ENCODE results near the gene LMX1B.

The LMX1B gene

DNA sequence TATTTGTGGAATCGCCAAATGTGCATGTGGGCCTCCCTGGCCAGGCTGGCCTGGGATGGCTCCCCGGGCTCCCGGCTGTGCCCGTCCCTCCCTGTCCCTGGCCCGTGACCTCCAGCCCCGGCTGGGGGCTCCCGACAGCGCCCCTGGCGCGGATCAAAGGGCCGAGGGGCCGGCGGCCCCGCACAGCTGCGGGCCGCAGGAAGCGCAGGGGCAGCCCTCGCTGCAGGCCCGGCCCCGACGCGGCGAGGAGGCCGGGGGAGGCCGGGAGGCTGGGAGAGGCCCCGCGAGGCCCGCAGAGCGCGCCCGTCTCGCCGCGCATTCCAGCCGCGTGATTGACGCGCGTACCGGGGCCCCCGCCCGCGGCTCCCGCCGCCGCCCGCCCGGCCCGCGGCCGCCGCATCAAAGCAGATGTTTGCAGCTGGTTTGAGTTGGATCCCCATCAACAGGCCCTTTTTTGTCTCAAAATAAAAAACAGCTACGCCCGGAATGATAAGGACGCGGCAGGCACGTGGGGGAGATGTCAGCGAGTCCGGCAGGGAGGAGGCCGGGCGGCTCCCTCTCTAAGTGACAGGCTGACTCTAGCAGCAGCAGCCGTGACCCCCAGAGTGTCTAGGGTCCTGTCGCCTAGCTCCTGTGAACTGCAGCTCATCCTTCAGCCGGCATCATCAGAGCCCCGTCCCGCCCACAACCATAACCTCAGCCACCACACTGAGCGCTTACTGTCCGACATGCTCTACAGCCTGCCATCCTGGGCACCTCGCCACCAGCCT is 69.4 kb downstream of the LMX1B start:
- no peak for DNase-seq

DNA sequence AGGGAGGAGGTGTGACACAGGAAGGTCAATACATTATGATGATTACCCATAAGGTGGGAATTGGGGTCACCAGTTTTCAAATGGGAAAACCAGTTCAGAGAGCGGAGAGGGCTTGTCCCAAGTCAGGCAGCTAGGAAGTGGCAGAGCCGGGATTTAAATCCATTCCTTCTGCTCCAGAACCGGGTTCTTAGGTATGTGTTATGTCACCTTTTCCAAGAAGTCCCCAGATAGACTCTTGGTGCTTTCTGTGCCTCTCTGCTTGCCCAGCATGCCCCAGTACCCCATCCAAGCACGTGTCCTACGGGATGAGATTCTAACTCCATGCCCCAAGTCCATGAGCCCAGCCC is 69.9 kb downstream of the LMX1B start:
- DNase-seq: no peak

DNA sequence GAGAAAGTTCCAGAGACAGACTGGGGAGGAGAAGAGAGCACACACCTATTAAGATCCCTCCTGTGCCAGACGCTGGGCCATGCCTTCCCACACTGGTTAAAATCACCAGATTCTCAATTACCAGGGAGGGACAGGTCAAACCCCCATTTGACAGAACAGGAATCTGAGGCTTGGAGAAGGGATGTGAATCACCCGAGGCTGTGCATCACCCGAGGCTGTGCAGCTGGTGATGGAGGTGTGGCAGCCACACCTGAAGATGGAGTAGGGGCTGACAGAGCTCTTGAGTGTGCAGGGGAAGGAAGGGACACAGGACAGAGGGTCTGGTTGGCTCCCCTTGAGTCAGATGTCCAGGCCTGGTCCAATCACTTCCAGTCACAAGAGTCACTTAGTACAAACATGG is 70.6 kb downstream of the LMX1B start:
- no peak for DNase-seq

DNA sequence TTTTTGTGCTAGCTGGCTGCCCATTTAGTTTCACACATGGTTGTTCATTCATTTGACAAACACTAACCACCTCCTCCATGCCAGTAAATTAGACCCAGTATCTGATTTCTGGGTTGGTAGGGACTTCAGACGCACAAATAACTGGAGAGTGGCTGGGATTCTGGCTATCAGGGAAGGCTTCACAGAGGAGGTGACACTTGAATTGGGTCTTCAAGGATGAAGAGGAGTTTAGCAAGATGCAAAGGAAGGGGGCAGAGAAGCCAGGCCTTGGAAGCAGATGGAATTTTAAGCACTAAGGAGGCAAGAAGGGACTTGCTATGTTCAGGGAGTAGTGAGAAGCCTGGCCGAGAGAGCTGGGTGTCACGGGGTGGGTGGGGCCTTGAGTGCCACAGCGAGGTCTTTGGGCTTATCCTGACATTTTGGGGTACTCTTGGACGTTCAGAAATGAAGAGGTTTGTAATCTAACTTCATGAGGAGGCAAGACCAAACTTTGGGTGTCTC is 71.3 kb downstream of the LMX1B start:
- DNase-seq: no peak

DNA sequence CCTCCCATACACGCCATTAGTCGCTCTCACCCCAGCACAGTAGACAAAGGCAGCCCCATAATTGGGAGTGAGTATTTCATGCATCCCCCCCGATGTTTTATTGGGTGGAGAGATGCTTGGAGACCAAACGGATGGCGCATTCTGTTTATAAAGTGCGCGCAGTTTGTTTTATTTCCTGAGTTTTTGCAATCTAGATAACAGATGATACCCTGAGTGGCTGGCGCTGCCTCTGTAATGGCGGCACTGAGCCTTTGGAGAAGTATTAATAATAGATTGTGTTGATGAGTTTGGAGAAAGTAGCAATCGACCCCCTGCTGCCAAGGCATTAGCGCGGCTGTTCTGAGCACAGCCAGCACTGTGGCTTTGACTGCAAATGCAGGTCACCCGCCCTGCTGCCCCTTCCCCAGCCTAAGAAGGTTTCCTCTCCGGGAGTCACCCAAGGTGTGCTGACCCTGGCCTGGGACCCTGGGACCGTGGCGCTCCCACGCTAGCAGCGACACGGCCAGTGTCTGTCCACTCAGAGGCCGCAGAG is 74.3 kb downstream of the LMX1B start:
- DNase-seq: no peak

DNA sequence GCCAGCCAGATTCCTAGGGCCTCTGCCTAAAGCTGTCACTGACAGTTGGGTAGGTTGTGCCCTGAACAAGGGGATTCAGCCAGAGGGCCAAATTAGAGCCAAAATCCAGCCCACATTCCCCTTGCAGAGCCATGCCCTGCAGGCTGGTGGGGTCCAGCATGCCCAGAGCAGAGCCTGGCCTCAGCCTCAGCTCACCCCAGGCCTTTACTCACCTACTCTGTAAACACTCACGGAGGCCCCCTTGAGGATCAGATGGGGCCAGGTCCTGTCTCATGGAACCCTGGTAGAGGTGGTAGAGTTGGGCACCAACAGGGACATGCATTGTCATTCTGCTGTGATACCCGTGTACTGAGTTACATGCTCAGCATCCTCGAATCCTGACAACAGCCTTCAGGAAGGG is 74.9 kb downstream of the LMX1B start:
- no peak for DNase-seq

DNA sequence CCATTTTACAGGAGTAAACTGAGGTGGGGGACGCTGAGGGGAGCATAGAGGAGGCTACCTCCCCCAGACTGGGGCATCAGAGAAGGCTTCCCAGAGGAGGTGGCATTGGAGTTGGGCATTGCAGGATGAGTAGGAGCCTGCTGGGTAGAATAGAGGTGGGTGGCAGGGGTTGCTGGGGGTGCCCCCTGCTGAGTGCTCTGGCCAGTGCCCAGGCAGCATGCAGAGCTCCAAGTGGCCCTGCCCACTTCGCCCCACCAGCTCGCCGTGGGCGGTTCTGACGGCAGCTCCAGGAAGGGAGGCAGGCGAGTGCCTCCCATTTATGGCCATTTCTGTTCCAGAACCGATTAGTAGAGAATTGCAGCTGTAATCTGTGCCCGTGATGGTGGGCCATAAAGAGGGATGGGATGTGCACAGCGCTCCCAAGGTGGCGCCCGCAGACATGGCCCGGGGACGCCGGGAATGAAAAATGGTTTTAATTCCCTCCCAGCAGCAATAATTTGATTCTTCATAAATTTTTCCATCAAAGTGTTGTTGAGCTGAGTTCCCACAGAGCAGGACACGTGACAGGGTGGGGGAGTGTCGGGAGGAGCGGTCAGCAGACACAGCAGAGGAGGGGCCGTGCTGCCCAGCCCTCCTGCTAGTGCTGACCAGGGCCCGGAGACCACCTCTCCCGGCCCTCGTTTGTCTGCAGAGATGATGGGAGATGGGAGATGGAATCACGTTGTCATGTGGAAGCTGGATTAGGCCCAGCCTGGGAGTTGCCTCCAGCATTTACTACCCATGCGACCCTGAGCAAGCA is 75.5 kb downstream of the LMX1B start:
- DNase-seq: no peak

DNA sequence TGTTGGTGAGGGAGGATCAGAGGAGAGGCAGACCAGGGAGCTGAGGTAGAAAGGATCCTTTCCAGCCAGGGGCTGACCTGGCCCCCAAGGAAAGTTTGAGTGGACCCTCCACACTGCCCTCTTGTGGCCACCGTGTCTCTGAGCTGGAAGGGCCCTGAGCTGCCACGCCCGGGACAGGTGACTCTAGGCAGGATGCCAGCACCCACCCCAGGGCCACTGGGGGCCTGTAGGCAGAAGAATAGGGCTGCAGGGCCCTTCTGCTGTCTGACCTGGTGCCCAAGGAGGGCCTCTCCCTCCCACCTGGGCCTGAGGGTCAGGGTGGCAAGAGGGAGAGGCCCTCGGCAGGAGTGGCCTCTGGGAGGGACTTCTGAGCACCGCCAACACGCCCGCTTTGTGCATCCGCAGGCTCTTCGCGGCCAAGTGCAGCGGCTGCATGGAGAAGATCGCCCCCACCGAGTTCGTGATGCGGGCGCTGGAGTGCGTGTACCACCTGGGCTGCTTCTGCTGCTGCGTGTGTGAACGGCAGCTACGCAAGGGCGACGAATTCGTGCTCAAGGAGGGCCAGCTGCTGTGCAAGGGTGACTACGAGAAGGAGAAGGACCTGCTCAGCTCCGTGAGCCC is 76.8 kb downstream of the LMX1B start:
- peak; percentile 49 for DNase-seq

DNA sequence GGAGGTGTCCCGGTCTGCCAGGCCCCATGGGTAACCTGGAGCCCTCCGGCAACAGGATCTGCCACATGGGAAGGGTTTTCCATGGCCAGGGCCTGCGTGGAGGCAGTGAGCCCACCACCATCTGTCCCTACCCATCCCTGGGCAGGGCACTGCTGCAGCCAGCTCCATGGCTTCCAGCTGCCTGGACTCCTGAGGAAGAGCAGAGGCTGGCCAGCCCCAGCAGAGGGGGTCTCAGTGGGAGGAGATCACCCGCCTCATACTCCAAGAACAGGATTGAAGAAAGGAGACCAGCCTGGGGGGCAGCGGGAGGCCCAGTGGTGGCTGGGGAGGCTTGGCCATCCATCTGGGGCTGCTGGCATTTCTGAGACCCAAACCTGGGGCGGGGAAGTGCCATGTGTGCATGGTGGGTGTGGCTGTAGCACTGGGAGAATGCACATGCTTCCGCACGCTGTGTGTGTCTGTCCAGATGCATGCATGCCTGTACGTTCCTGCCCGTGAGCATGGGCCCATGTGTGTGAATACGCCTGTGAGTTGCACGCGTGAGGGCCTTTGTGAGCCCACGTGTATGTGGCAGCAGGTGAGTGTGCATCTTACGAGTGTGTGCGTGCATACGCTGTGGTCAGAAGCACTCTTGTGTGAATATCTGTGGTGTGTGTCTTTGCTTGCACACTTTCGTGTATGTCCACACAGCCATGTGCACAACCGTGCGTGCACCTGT is 78.5 kb downstream of the LMX1B start:
- DNase-seq: no peak

DNA sequence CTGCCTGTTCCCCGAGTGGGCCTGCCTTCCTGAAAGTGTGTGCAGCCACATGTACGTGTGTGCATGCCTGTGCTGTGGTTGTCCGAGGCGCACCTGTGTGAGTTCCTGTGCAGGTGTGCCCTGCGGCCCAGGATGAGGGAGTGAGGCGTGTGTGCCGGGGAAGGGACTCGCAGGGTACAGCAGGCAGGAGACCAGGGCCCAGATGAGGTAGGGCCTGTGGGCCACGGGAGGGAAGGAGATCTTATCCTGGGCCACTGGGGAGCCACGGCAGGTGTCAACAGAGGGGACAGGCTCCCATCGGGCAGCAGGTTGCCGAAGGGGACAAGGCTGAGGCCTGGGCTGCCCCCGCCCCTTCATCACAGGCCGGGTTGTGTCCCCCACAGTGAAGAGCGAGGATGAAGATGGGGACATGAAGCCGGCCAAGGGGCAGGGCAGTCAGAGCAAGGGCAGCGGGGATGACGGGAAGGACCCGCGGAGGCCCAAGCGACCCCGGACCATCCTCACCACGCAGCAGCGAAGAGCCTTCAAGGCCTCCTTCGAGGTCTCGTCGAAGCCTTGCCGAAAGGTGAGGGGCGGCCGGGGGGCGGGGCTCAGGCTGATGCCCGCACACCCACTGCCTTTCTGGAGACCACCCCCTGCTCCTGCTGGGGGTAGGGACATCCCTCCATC is 79.2 kb downstream of the LMX1B start:
- no peak for DNase-seq

DNA sequence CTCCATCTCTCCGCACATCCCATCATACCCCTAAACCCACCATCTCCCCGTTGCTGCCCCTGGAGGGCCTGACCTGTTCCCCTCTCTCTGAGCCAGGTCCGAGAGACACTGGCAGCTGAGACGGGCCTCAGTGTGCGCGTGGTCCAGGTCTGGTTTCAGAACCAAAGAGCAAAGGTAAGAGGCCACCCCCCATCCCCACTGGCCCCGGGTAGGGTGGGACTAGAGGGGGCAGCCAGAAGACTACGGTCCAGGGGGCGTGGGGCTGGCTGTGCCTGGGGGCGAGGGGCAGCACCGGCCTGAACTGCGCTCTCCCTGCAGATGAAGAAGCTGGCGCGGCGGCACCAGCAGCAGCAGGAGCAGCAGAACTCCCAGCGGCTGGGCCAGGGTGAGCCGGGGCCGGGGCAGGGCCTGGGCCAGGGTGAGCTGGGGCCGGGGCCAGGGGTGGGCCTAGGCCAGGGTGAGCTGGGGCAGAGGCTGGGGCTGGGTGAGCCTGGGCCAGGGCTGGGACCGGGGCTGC is 79.8 kb downstream of the LMX1B start:
- no peak for DNase-seq

DNA sequence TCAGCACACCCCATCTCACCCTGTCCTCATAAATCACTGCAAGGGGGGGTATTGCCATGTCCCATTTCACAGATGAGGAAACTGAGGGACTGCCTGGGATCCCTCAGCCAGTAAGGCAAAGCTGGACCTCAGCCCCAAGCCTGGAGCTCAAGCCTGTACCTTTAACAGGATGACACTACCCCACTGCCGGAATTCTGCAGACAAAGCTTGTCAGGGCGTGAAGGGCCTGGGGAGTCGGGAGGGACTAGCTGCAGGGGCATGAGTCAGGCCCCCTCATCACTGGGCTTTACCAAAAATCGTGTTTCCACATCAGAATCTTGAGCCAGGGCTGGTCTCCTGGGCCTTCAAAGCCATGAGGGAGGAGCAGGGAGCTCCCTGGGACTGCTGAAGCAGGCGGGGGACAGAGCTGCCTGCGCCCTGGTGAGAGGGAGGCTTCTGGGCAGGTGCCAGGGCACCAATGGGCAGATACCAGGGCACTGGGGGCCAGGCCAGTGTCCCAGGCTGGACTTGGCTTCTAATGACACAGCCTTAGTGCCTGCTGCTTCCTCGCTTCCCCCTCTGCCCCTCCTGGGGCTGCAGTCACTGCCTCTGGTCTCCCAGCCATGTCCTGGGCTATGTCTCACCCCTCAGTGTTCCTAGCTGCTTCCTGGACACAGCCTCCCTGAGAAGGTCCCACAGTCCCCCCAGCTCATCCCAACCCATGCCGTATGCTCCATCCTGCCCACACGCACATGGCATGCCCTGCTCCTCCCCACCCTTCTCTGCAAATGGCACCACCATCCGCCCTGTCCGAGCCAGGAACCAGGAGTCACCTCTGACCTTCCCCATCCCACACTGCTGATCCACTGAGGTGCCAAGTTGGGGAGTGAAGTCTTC is 80.7 kb downstream of the LMX1B start:
- DNase-seq: no peak

DNA sequence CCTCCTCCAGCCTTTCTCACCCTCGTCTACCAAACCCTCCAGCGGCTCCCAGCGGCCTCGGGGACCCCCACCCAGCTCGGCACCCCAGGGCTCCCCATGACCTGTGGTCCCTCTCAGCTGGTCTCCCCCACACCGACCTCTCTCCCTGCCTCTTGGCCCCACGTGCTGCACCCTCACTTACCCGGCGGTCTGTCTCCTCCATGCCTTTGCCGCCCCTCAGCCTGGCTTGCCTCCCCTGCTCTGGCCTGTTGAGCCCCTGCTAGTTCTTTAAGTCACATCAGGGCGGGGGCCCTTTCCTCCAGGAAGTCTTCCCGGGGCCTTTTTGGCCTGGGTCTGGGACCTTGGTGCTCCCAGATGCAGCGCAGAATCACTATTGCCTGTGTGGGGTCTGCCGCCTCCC is 81.5 kb downstream of the LMX1B start:
- no peak for DNase-seq

DNA sequence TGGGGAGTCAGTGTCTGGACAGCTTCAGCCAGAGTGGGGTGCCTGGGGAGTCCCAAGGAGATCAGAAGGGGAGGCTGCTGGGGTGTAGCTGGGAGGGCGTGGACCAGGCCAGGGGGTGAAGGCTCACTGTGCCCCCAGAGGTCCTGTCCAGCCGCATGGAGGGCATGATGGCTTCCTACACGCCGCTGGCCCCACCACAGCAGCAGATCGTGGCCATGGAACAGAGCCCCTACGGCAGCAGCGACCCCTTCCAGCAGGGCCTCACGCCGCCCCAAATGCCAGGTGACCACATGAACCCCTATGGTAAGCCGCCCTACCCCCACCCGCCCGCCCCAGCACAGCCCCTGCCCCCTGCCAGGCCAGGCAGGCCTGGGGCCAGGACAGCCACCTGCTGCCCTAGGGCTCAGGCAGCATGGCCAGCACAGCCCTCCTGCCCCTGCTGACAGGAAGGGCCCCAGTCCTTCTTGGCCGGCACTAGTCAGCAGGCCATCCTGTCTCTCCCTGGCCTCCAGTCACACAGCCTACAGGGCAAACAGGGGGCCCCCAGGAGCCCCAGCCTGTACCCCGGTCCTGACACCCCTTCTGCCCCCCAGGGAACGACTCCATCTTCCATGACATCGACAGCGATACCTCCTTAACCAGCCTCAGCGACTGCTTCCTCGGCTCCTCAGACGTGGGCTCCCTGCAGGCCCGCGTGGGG is 82.1 kb downstream of the LMX1B start:
- DNase-seq: no peak

DNA sequence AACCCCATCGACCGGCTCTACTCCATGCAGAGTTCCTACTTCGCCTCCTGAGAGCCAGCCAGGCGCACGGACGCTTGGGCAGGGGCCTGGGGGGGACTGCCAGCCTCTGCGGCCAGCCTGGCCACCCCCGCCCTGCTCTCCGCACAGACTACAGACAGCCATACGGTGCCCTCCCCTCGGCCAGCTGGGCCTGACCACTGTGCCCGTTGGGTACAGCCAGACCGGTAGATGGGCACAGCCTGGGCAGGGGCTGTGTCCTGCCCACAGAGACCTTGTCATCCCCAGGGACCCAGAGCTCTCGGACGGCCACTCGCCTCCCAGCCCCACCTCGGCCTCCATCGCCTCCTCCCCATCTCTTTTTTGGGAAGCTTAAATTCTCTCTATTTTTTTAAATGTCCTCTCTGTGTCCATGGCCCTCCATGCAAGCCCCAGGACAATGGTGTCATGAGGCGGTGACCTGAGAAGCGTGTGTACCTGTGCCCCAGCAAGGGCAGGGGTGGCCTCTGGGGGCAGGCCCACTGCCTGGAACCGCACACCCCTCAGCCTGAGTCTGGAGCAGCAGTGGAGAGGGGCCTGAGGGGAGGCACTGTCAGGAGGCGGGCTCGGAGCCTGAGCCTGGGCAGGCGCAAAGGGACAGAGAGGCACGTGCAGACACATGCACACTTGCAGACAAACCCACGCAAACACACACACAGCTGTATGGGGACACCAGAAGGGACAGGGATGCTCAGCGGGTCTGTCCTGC is 82.8 kb downstream of the LMX1B start:
- no peak for DNase-seq

DNA sequence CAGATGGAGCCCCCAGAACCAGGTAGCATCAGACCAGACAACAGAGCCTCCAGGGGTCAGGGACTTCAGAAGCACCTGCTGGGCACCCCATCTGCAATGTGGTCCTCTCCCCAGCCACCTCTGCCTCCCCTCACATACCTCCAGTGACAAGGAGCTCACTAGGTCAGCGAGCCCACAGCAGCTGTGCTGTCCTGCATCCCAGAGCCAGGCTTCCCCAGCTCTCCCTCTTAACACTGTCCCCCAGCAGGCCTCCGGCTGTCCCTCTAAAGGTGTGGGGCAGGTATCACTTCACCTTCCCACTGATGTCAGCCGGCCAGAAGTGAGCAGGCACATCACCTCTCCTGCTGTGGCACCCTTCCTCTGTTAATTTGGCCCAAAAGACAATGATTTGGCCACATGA is 83.6 kb downstream of the LMX1B start:
- no peak for DNase-seq

DNA sequence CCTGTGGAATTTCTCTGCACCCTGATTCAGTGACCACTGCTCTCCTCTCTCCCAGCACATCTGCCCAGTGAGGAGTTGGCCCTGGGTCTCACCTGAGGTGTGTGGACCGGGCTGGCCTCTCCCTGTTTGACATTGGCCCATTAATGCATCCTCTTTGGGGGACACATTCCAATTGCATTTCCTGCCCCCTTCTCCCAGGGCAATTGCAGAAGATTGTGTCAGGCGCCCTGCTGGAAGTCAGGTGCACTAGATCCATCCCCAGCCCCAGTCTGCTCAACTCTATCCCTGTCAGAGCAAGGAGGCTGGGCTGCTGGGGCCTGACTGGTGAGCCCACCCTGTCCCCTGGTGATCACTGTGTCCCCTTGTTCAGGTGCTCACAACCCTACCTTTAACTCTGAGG is 84.5 kb downstream of the LMX1B start:
- no peak for DNase-seq

DNA sequence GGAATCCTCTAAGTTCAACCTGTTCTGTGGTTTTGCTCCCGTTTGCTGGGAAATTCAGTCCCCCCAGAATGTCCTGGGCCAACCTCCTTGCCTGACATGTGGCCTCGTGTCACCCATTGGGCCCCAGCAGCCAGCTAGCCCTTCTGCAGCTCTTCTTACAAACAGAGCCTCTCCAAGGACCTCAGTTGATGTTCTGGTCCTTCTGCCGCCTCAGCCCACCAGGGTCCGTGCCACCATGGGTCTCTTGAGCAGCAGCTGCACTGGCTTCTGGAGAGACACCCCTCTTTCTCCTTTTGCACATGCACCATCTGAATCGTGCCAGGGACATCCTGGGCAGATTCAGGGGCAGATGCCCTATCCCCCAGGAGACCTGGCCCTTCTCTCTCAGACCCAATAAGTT is 85.0 kb downstream of the LMX1B start:
- DNase-seq: no peak

DNA sequence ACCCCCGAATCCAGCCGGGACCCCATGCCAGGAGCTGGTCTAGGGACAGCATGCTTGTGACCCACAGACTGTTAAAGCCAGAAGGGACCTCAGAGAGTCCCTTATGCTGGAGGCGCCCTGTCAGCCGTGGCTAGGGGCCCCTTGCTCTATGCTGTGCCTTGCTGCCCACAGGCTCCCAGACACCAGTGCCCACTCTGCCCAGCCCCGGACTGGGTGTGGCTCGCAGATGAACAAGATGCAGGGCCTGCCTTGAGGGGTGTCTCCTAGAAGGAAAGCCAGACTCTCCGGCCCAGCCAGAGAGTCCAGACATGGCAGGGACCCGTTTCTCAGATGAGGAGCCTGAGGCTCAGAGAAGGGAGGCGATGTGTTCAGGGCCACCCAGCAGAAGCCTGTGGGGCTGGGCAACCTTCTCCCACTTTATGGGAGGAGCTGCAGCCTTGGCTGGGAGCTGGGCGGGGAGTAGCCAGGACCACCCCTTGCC is 85.7 kb downstream of the LMX1B start:
- no peak for DNase-seq

DNA sequence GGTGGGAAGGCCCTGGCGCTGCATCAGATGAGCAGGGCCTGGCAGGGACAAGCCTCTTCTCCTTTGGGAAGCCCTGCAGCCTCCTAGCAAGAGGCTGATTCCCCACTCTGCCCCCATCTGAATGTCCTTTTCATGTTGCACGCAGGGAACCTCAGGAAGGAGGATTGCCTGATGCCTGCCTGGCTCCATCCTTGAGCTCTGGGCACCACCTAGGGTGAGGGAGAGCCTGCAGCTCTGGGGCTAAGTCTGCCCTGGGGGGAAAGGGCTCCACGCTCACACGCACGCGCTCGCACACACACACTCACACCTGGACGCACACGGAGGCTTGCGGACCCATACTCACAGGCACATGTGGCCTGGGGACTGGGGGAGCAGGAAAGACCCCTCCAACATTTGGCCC is 86.6 kb downstream of the LMX1B start:
- DNase-seq: no peak
